ENCODE measurements around the gene AHCTF1.

- TF ChIP-seq CTCF (IDR thresholded peaks at IDR 0.05; ENCODE audit: insufficient read depth, low read depth, low read length) = no peak
- TF ChIP-seq EZH2 (IDR thresholded peaks at IDR 0.05; ENCODE audit: insufficient read depth, low read length) = no peak
Observed at GRCh38 chr1:246820666-246821065, 111.1 kb downstream of the AHCTF1 start.
